ENCODE data around the gene IER3.
"Not testable (repeated sequence)": the region's sequence is repeated elsewhere in the genome, so short reads cannot be mapped to it uniquely, and the experiment has no call there.

Gene IER3

DNA sequence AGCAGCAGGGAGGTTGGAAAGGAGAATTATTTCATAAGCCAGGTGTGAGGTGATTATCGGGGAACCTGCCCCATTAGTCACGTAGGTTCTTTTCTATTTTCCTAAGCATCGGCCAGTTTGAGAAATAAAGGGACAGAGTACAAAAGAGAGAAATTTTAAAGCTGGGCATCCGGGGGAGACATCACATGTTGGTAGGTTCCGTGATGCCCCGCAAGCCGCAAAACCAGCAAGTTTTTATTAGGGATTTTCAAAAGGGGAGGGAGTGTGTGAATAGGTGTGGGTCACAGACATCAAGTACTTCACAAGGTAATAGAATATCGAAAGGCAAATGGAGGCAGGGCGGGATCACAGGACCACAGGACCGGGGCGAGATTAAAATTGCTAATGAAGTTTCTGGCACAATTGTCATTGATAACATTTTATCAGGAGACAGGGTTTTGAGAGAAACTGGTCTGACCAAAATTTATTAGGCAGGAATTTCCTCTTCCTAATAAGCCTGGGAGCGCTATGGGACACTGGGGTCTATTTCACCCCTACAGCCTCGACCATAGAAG lies 20.2 kb upstream of the IER3 start:
- H3K4me1 Mint-ChIP-seq (ENCODE audit: low read depth in 2 of 2): peaks cover 20 to 21% of the 10 kb centered on the region in 2 donors
- not testable (repeated sequence) for H3K9me3 Mint-ChIP-seq; H3K4me3 Mint-ChIP-seq; H3K27ac Mint-ChIP-seq; H3K27me3 Mint-ChIP-seq; H3K36me3 Mint-ChIP-seq (ENCODE audit: insufficient read depth); DNase-seq; ATAC-seq (replicated peaks)

DNA sequence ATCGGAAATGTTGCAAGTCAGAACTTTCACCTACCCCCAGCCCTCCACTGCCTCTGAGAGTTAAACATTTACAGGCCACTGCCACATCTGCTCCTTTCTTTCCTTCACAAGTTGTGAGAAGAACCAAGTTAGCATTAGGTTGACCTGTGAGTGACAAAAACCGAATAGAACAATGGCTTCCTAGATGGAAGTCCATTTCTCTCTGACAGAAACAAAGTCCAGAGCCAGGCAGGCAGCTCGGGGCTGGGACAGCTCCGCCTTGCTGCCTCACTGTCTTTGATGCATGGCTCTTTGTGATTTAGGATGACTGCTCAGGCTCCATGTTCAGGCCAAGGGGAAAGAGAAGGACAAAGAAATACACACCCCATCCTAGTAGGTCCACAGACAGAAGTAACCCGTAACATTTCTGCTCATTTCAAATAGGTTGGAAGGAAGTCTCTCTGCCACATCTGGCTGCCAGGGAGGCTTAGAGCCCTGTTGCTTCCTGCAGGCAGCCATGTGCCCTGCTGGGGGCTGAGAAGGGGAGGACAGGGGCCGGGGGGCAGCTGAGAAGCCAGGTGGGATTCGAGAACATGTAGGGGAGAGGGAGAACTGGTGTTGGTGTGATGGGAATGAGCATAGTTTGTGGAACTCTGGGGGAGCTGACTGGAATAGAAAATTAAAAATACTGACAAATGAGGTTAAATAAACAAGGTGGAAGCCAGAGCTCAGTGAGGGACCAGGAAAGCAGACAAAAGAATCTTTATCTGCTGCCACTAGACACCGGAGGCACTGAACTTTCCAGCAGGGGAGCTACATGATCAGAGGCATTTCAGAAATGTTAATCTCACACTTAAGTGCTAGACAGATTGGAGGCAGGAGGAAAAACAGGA lies 19.5 kb upstream of the IER3 start:
- Mint-ChIP-seq H3K4me1 (ENCODE audit: low read depth in 2 of 2) (peaks cover 13 to 14% of the 10 kb centered on the region in 2 donors), H3K9me3 (no peaks in the 10 kb centered on the region), H3K27ac (no peak overlapping the region), H3K4me3 (no peak overlapping the region), H3K36me3 (ENCODE audit: insufficient read depth) (no peaks in the 10 kb centered on the region), H3K27me3 (peaks cover 0 to 8% of the 10 kb centered on the region in 2 donors)
- DNase-seq (no peak), ATAC-seq (replicated peaks) (no peak)

DNA sequence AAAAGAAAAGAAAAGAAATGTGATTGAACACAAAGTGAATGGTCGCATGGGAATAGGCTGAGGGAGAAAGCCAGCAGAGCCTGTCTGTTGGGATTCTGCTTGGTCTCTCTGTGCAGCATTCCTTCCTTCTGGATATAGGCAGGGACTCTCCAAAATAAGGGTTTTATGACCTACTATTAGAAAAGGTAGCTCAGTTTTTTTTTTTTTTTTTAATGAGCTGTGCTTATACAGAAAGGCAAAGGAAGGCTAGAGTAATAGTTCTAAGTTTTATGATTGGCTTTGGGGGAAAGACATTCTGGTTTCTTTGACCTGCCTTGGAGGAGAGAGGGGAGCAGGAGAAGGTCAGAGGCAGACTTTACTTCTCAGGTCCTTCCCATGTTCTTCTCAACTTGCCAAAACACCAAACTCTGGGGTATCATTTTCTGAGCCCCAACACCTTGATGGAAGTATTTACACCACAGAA lies 18.8 kb upstream of the IER3 start:
- Mint-ChIP-seq H3K4me3 (no peak overlapping the region), H3K27ac (no peak overlapping the region), H3K27me3 (peaks cover 0 to 8% of the 10 kb centered on the region in 2 donors), H3K9me3 (no peaks in the 10 kb centered on the region), H3K4me1 (ENCODE audit: low read depth in 2 of 2) (peaks cover 8 to 9% of the 10 kb centered on the region in 2 donors), H3K36me3 (ENCODE audit: insufficient read depth) (no peaks in the 10 kb centered on the region)
- DNase-seq (no peak), ATAC-seq (replicated peaks) (no peak)

DNA sequence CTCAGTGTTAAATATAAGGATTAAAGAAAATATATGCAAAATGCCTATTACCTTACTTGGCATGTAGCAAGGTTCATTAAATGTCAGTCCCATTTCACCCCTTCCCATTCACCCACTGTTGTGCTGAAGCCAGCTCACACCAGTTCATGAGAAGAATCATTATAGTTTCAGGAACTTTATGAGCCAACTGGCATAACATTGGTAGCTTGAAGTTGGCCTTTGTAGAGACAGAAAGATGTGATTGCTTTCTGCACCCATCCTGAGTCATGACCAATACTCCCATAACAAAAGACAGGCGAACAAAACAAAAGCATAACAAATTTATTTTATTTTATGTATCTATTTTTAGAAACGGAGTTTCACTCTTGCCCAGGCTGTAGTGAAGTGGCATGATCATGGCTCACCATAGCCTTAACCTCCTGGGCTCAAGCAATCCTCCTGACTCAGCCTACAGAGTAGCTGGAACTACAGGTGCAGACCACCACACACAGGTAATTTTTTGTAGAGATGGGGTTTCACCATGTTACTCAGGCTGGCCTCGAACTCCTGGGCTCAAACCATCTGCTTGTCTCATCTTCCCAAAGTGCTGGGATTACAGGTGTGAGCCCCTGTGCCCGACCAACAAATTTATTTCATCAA lies 17.6 kb upstream of the IER3 start:
- H3K4me3 Mint-ChIP-seq: no peak overlapping the region
- DNase-seq (no peak), ATAC-seq (replicated peaks) (no peak)
- H3K27ac Mint-ChIP-seq: no peak overlapping the region
- no peaks in the 10 kb centered on the region for H3K36me3 Mint-ChIP-seq (ENCODE audit: insufficient read depth)
- peaks cover 8 to 9% of the 10 kb centered on the region in 2 donors for H3K4me1 Mint-ChIP-seq (ENCODE audit: low read depth in 2 of 2)
- no peaks in the 10 kb centered on the region for H3K9me3 Mint-ChIP-seq
- peaks cover 0 to 8% of the 10 kb centered on the region in 2 donors for H3K27me3 Mint-ChIP-seq

DNA sequence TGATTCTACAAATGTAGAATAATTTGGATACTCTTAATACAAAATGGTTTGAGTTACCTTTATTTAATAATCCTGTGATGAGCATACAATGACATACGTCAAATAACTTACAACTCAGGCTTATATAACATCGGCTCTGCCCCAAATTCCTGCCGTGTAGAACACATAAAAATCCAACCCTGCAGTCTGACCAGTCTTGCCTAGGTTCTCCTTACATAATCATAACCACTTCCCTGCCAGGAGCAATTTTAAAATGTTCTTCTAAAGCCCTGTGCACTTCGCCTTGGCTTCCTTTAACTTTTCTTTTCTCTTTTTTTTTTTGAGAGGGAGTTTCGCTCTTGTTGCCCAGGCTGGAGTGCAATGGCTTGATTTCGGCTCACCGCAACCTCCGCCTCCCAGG lies 16.2 kb upstream of the IER3 start:
- Mint-ChIP-seq H3K27ac (no peak overlapping the region), H3K4me1 (ENCODE audit: low read depth in 2 of 2) (peaks cover 8 to 9% of the 10 kb centered on the region in 2 donors)
- ATAC-seq (replicated peaks): no peak

DNA sequence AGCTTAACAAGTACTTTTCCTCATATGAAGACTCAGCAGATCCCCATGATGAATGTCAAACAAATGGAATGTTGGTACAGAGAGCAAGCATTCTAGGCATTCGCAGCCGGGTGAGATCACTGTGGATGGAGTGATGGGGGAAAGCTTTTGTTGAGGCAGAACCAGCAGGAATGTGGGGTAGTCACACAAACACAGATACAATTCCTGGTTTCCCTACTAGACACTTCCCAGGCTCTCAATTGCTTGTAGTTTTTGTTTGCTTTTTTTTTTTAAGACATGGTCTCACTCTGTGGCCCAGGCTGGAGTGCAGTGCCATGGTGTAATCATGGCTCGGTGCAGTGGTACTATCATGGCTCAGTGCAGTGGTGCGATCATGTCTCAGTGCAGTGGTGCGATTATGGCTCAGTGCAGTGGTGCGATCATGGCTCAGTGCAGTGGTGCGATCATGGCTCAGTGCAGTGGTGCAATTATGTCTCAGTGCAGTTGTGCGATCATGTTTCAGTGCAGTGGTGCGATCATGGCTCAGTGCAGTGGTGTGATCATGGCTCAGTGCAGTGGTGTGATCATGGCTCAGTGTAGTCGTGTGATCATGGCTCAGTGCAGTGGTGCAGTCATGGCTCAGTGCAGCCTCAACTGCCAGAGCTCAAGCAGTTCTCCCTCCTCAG lies 15.4 kb upstream of the IER3 start:
- no peaks in the 10 kb centered on the region for H3K9me3 Mint-ChIP-seq
- no peak overlapping the region for H3K4me3 Mint-ChIP-seq
- H3K36me3 Mint-ChIP-seq (ENCODE audit: insufficient read depth): no peaks in the 10 kb centered on the region
- H3K4me1 Mint-ChIP-seq (ENCODE audit: low read depth in 2 of 2): peaks cover 8 to 9% of the 10 kb centered on the region in 2 donors
- ATAC-seq (replicated peaks) (no peak), DNase-seq (no peak)
- no peak overlapping the region for H3K27ac Mint-ChIP-seq
- peaks cover 0 to 15% of the 10 kb centered on the region in 2 donors for H3K27me3 Mint-ChIP-seq

More for the DNA sequence above, 16.2 kb upstream of the IER3 start:
- DNase-seq: no peak
- Mint-ChIP-seq H3K9me3 (no peaks in the 10 kb centered on the region), H3K36me3 (ENCODE audit: insufficient read depth) (no peaks in the 10 kb centered on the region), H3K4me3 (no peak overlapping the region), H3K27me3 (peaks cover 0 to 15% of the 10 kb centered on the region in 2 donors)

DNA sequence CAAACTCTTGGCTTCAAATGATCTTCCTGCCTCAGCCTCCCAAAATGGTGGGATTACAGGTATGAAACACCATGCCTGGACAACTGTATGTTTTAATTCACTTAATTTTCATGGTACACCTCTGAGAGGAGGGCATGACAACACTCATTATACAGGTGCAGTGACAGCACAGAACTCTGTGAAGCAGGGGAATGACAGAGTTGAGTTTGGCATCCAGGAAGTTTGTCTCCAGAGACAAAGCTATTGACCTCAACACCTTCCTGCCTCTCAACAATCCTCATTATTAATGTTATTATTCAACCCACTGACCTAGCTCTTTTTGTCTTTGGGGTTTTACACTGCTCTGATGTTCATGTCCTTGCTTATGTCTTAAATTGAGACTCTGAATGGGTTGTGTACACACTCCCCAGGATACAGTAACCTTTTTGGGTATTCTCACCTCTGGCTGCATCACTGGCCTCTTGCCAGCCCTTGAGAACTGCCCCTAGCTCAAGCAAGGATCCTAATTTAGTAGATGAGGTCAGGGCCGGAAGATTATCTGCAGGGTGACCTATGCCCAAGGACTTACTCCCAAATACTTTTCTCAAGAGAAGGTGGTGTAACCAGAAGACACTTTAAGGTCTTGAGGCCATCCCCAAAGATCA lies 13.0 kb upstream of the IER3 start:
- peaks cover 0 to 3% of the 10 kb centered on the region in 2 donors for H3K4me1 Mint-ChIP-seq (ENCODE audit: low read depth in 2 of 2)
- no peaks in the 10 kb centered on the region for H3K9me3 Mint-ChIP-seq
- no peak for DNase-seq
- ATAC-seq (replicated peaks): no peak
- H3K27ac Mint-ChIP-seq: peak overlapping the region in 1 of 2 donors; percentile 30
- peaks cover 0 to 8% of the 10 kb centered on the region in 2 donors for H3K27me3 Mint-ChIP-seq
- no peak overlapping the region for H3K4me3 Mint-ChIP-seq
- H3K36me3 Mint-ChIP-seq (ENCODE audit: insufficient read depth): no peaks in the 10 kb centered on the region

DNA sequence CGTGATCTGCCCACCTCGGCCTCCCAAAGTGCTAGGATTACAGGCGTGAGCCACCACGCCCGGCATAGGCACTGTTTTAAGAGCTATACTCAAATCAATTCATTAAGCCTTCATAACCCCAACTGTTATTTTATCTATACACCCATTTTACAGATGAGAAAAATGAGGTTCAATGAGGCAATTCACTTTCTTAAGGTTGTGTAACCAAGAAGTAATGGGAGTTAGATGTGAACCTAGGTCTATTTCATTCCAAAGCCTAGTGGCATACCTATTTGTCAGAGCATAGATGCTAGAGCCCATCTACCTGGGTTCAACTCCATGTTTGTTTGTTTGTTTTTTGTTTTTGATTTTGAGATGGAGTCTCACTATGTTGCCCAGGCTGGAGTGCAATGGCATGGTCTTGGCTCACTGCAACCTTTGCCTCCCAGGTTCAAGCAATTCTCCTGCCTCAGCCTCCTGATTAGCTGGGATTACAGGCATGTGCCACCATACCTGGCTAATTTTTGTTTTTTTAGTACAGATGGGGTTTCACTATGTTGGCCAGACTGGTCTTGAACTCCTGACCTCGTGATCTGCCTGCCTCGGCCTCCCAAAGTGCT lies 12.2 kb upstream of the IER3 start:
- not testable (repeated sequence) for H3K36me3 Mint-ChIP-seq (ENCODE audit: insufficient read depth); DNase-seq; H3K27me3 Mint-ChIP-seq; H3K9me3 Mint-ChIP-seq; H3K27ac Mint-ChIP-seq; ATAC-seq (replicated peaks); H3K4me3 Mint-ChIP-seq; H3K4me1 Mint-ChIP-seq (ENCODE audit: low read depth in 2 of 2)

DNA sequence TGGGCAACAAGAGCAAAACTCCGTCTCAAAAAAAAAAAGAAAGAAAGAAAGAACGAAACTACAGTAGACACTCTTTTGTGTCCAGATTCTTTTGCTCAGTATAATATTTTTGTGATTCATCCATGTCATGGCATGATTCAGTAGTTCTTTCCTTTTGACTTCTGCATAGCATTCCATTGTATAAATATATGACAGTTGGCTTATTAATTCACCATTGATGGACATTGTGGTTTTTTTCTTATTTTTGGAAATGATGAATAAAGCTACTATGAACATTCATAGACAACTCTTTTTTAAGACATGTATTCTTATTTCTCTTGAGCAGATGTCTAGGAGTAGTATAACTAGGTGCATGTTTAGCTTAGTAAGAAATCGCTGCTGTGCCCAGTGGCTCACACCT lies 10.3 kb upstream of the IER3 start:
- Mint-ChIP-seq H3K4me3 (no peak overlapping the region), H3K9me3 (no peaks in the 10 kb centered on the region), H3K4me1 (ENCODE audit: low read depth in 2 of 2) (peaks cover 0 to 3% of the 10 kb centered on the region in 2 donors), H3K27ac (no peak overlapping the region), H3K27me3 (peaks cover 0 to 8% of the 10 kb centered on the region in 2 donors), H3K36me3 (ENCODE audit: insufficient read depth) (no peaks in the 10 kb centered on the region)
- ATAC-seq (replicated peaks): no peak
- no peak for DNase-seq

DNA sequence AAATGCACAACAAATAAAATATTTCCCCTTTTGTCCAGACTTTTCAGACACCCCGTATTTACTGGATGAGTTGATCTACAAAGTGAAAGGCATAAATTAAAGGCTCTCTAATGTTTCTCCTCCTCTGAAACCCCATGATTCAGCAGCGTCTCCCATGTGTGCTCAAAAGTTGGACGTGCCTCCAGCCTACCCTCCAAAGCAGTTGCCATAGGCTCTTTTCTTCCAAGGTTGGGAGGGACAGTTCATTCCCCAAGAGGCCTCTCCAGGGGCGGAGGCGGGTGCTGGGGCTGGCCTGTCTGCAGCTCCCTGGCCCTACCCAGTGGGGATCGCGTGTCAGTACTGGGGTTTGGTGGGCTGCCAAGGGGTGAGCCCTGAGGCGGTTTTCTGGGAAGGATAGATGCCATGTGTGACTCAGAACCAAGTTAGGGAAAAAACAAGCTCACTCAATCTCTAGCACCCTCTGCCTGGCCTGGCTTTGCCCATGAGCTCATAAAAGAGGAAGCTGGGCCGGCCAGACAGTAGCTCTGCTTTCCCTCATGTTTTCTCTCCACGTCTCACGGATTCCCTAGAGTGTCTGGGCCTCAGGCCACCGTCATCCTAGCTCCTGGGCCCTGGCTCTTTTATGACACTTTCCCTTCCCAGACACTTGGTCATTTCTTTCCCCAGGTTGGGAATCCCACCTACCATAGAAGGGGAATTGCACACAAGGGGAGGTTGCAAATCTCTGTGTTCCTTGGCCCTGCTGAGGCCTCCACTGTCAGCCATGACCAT lies 8.0 kb upstream of the IER3 start:
- H3K4me1 Mint-ChIP-seq (ENCODE audit: low read depth in 2 of 2): peaks cover 0 to under 1% of the 10 kb centered on the region in 2 donors
- no peak overlapping the region for H3K27ac Mint-ChIP-seq
- no peak for DNase-seq
- H3K27me3 Mint-ChIP-seq: peaks cover 0 to 8% of the 10 kb centered on the region in 2 donors
- H3K4me3 Mint-ChIP-seq: no peak overlapping the region
- ATAC-seq (replicated peaks): no peak
- no peaks in the 10 kb centered on the region for H3K36me3 Mint-ChIP-seq (ENCODE audit: insufficient read depth)
- no peaks in the 10 kb centered on the region for H3K9me3 Mint-ChIP-seq

DNA sequence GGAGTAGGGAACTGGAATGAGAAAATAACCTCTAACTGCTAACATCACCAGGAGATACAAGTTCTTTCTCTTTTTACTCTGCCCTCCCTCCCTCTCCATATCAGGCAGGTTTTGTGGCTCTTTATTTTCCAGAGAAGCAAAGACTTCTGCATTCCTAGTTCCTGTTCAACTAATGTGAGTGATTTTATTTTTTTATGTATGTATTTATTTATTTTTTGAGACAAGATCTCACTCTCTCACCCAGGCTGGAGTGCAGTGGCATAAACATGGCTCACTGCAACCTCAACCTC lies 6.0 kb upstream of the IER3 start:
- Mint-ChIP-seq H3K9me3 (no peaks in the 10 kb centered on the region), H3K27ac (no peak overlapping the region), H3K27me3 (no peaks in the 10 kb centered on the region), H3K36me3 (ENCODE audit: insufficient read depth) (no peaks in the 10 kb centered on the region), H3K4me3 (no peak overlapping the region), H3K4me1 (ENCODE audit: low read depth in 2 of 2) (peaks cover 0 to 1% of the 10 kb centered on the region in 2 donors)
- DNase-seq: no peak
- no peak for ATAC-seq (replicated peaks)

DNA sequence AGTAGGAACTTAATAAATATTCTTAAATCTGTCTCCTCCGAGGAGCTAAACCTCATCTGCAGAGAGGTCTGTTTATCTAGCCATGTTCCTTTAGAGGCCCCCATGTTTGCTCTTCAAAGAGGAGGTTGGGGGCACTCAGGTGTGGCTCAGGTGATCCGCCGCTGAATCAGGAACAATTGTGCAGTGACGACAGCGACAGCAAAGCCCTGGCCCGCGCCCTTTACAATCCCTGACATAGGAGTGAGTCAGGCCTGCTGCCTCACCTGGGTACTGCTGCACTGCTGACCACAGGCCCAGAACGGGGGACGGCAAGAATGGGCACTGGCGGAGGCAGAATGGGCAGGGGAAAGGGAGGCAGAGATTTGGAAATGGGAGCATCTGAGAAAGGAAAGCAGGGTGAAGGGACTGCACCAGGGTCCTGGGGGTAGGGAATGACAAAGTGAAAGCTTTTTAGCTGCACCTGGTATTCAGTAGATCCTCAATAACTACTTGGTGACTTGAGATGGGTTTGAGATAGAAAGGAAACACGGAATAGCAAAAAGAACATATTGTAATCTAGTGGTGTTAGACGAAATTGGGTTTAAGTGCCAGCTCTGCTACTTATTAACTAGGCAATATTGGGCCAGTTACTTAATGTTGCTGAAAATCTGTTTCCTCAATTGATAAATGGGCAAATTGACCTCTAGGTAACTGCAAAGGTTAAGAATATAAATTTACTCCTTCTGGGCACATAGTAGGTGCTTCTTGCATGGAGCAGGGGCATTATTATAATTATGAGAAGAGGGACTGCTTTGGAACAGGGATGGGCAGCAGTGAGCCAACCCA lies 5.4 kb upstream of the IER3 start:
- Mint-ChIP-seq H3K4me3 (no peak overlapping the region), H3K9me3 (no peaks in the 10 kb centered on the region), H3K27me3 (no peaks in the 10 kb centered on the region), H3K36me3 (ENCODE audit: insufficient read depth) (peaks cover 4% of the 10 kb centered on the region), H3K4me1 (ENCODE audit: low read depth in 2 of 2) (peaks cover 3 to 6% of the 10 kb centered on the region in 2 donors), H3K27ac (no peak overlapping the region)
- no peak for DNase-seq
- no peak for ATAC-seq (replicated peaks)
